D721Med (cell line): ENCODE data around the gene CDC42SE2.

ENCODE experiments used
- DNase-seq: peaks from one replicate; pipeline ENCODE4 v3.0.0; 2011; ENCODE audit warnings: low spot score; ENCODE audit not compliant: insufficient read length
- FAIRE-seq: peaks from 2 replicates; lab custom pipeline; 2011; peaks lifted over from hg19 to GRCh38; lab: Jason Lieb, UNC
- TF ChIP-seq, protein P1 (sequence below): IDR thresholded peaks from 2 replicates; pipeline ENCODE4 v1.5.1; 2012; ENCODE audit warnings: mild to moderate bottlenecking, control low read depth; ENCODE audit not compliant: insufficient read depth; ENCODE audit errors: missing control alignments

The CDC42SE2 gene

DNA sequence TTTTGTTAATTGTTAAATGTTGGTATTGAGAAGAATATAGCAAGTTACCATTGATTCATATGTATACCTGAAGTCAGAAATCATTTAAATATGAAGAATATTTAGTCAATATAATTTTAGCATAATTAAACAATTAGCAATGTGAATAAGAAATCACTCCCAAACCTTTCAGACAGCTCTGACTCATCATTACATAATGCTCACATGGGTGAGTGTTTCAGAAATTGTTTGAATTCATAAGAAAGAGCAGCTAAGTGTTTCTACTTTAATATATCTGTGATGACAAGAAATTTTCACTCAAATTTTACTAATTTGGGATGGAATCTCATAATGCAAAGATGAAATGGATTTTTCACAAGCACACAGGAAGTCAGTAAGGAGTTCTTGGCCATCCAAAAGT is 42.0 kb upstream of the CDC42SE2 start:
- TF ChIP-seq, protein P1, sequence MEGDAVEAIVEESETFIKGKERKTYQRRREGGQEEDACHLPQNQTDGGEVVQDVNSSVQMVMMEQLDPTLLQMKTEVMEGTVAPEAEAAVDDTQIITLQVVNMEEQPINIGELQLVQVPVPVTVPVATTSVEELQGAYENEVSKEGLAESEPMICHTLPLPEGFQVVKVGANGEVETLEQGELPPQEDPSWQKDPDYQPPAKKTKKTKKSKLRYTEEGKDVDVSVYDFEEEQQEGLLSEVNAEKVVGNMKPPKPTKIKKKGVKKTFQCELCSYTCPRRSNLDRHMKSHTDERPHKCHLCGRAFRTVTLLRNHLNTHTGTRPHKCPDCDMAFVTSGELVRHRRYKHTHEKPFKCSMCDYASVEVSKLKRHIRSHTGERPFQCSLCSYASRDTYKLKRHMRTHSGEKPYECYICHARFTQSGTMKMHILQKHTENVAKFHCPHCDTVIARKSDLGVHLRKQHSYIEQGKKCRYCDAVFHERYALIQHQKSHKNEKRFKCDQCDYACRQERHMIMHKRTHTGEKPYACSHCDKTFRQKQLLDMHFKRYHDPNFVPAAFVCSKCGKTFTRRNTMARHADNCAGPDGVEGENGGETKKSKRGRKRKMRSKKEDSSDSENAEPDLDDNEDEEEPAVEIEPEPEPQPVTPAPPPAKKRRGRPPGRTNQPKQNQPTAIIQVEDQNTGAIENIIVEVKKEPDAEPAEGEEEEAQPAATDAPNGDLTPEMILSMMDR: no peak
- FAIRE-seq: no peak
- no peak for DNase-seq

DNA sequence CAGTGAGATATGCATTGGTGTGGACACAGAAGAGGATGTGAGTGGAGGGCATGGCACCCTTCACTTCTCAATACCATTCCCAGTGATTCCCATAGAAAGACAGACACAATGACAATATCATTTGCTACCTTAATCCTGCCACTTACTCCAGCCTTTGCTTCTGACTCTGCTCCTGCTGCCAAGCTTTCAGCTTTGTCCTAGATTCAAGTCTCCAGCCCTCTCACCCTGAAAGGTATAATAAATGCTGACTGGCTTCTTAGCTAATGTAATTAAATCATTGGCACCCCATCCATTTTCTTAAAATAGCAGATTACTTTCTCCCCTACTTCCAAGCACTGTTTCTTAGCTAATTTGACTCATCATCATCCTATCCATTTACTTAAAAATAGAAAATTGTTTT is 41.1 kb upstream of the CDC42SE2 start:
- no peak for DNase-seq
- TF ChIP-seq, protein P1: no peak
- no peak for FAIRE-seq

DNA sequence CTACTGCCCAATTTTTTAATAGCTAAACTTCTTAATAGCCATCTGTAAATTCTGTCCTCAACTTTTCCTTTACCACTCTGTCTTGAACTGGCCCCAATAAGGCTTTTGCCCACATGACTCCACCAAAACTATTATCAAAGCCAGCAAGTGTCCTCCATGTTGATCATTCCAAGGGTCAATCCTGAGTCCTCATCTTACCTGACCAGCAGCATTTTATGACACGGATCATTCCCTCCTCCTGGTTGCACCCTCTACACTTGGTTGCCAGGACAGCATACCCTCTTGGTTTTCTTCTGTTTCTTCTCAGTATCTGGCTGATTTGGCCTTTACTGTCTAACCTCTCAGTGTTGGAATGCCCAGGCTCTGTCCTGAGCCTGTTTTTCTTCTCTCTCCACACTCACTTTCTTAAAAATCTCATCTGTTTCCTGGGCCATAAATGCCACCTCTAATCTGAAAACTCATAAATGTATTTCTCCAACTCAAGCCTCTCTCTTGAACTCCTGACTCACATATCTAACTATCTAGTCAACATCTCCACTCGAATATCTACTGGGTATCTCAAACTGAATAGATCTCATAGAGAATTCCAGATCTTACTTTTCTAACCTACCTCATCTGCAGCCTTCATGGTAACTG is 40.0 kb upstream of the CDC42SE2 start:
- TF ChIP-seq, protein P1: no peak

DNA sequence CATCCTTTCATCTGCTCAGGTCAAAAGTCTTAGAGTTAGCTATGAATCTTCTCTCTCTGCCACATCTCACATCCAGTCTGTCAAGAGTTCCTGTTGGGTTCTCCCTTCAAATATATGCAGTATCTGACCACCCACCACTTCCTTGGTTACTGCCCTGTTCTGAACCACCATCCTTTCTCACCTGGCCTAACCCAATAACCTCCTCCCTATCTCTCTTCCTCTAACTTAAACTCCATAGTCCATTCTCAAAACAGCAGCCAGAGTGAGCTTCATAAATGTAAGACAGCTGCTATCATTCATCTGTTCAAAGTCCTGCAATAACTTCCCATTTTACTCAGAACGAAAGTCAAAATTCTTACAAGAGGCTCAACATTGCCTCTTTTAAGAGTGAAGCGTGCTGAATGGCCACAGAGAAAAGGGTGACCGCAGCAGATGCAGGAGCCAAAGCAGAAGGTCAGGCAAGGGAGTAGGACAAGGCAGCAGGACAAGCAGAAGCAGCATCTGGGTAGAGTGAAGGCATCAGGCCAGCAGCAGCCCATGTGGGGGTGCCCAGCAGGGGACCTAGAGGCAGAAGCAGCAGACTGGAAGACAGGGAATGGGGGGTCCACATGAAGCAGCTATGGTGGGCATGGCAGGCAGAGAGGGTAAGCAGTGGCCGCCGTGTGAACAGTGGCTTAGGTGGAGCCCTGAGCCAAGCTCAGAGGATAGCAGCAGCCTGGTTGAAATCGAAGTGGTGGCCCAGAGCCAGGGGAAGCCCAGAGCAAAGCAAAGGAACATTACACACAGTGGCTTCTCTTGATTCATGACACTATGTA is 39.3 kb upstream of the CDC42SE2 start:
- DNase-seq (no peak), FAIRE-seq (no peak)
- TF ChIP-seq, protein P1: no peak

More for the DNA sequence above, 40.0 kb upstream of the CDC42SE2 start:
- no peak for DNase-seq
- FAIRE-seq: no peak

DNA sequence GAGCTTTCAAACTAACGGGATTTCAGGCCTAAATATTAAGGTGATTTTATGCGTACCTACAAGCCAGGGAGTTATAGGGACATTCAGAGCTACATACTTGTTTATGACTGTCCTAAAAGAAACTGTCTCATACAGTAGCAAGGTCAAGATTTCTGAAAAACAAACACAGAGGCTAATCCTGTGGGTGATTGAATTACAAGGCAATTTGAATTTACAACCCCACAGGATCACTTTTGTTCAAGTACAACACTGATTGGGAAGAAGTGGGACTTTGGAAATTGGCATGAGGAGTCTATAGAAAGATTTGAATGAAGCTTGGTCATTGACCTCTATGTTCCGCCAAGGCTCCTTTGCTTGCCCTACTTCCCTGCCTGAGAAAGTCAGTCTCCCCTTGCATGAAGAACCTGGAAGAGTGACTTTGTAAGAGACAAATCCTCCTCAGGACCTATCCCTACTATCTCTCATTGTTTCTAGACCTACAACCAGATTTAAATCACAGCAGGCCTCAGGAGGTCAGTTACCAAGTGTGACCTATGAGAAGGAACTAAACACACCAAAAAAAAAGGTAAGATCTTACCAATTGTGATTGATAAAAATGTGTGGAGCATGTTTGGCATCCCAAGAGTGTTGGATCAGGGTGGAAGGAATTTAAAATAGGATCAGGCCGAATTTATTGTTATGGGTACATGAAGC is 38.4 kb upstream of the CDC42SE2 start:
- FAIRE-seq (no peak), DNase-seq (no peak)
- TF ChIP-seq, protein P1: no peak

DNA sequence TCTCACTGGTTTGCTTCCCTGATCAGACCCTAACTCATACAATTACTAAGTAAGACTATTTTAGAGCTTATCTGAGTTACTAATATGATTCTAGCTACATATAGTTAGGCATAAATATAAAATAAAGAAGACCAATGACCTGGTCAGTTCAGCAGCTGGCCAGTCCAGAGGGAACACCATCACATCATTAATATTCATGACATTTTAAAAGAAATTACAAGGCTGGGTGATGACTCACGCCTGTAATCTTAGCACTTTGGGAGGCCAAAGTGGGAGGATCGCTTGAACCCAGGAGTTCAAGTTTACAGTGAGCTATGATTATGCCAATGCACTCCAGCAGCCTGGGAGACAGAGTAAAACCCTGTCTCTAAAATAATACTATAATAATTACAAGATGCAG is 37.0 kb upstream of the CDC42SE2 start:
- FAIRE-seq (no peak), DNase-seq (no peak)
- TF ChIP-seq, protein P1: no peak
